PFSK-1 (cell line): ENCODE results near the gene BHLHE41.

Source experiments
- POLR2AphosphoS5 ChIP-seq: IDR thresholded peaks from 2 replicates; pipeline ENCODE4 v1.6.1; 2012; ENCODE audit warnings: low read depth, mild to moderate bottlenecking, control low read depth, low read length, moderate library complexity
- REST ChIP-seq, 2 experiments: IDR thresholded peaks; 2 replicates each; pipeline versions ENCODE4 v1.6.1 to v1.8.0; 2011 to 2012; ENCODE audit warnings: low read depth in 2 of 2, low read length in 2 of 2, control low read depth in 1 of 2, inconsistent platforms in 1 of 2, mild to moderate bottlenecking in 1 of 2, moderate library complexity in 1 of 2; ENCODE audit not compliant: insufficient read depth in 1 of 2
- SIN3A ChIP-seq: IDR thresholded peaks from 2 replicates; pipeline ENCODE4 v1.6.1; 2012; ENCODE audit warnings: mild to moderate bottlenecking, low read length, moderate library complexity, borderline replicate concordance; ENCODE audit not compliant: insufficient read depth
- TAF1 ChIP-seq: IDR thresholded peaks from 2 replicates; pipeline ENCODE4 v1.6.1; 2012; ENCODE audit warnings: low read length, control low read depth, borderline replicate concordance; ENCODE audit not compliant: insufficient read depth

- TF ChIP-seq POLR2AphosphoS5 (no peak), REST (IDR thresholded peaks at IDR 0.05; ENCODE audit: insufficient read depth in 1 of 2, low read depth in 2 of 2, low read length in 2 of 2) (no peak), TAF1 (no peak), SIN3A (no peak)
These were observed 32.3 kb downstream of the BHLHE41 start for GRCh38 chr12:26092346-26093105.
